Activated gamma-delta T cell treated with anti-CD3 and anti-CD28 coated beads, Interleukin-2, amount 50 U/mL, for 16 hours (primary cell): Measurements from ENCODE around the gene LRP1-AS.
A peak's percentile ranks its signal among the peaks of the same experiment; 100 is the strongest.

Experiments
- DNase-seq: peaks from one replicate; pipeline ENCODE4 v3.0.0-alpha.2; 2020; ENCODE audit warnings: low read depth

LRP1-AS gene

DNA sequence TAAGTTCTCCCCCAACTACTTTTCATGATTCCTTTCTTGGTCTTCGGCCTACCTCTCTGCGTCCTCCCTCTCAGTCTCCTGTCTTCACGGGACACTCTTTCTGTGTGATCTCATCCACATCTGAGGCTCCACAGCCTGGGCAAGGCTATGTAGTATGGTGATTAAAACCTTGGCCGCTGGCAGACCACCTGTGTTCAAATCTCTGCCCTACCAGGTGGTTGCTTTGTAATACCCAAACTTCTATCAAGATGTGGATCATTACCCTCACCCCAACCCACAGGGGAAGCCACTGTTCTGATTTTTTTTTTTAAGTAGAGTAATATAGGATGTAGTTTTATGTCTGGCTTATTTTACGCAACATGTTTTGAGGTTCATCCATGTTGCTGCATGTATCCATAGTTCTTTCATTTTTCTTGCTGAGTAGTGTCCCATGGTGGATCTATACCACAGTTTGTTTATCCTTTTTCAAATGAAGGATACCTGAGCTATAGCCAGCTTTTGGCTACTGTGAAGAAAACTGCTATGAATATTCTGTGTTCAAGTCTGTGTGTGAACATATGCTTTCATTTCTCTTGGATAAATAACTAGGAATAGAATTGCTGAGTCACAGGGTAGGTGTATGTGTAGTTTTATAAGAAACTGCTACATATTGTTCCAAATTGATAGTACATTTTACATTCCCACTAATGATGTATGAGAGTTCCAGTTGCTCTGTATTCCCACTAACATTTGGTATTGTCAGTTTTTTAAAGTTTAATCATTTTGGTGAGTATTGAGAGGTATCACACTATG is 27.9 kb downstream of the LRP1-AS start:
- DNase-seq, result no peak

DNA sequence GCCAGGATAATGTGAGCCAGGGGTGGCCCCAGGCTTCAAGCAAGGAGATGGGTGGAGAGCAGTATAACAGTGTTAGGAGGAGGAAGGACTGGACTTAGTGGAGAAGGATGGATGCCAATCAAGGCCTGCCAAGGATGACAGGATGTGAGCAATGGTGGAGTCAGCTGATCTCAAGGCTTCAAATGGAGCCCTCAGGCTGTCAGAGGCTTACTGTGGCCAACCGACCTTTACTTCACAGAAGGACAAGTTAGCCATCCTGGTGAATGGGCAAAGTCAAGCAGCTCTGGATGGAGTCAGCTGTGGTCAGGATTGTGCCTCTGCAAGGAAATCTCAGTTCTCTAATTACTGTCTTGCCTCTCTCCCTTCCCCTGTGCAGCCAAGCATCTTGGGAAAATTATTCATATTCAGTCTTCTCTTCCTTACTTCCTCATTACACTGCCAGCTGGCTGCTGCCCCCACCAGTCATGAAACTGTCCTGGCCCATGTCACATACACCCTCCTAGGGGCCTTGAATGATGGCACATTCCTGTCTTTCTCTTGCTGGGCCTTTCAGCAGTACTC is 28.6 kb downstream of the LRP1-AS start:
- DNase-seq, result no peak

DNA sequence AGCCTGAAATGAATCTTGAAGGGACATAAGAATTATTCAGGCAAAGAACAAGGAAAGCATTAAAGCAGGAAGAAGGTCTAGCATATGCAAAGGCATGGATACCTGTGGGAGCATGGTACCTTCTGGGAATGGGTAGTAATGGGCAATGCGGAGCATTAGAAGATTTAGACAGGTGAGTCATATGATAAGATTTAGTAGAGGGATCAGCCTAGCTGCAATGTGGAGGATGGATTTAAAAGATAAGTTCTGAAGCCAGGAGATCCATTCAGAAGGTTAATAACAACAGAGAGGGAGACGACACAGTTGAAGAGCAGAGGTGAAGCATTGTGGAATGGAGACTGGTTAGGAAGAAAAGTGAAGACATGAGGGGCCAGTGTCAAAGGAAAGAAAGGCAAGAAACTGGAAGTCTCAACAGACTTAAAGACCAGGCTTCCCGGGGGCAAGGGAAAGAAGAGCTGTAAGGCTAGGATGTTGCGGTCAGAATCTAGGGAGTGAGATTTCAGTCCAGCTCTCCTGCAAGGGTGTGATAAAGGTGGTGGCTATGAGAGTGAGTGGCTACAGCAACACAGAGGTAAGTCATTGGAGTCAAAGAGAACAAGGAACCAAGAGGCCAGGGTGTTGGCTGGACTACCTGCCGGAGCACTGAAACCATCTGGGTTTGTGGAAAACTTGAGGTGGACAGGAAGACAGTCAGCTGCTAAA is 30.7 kb downstream of the LRP1-AS start:
- DNase-seq, result no peak

DNA sequence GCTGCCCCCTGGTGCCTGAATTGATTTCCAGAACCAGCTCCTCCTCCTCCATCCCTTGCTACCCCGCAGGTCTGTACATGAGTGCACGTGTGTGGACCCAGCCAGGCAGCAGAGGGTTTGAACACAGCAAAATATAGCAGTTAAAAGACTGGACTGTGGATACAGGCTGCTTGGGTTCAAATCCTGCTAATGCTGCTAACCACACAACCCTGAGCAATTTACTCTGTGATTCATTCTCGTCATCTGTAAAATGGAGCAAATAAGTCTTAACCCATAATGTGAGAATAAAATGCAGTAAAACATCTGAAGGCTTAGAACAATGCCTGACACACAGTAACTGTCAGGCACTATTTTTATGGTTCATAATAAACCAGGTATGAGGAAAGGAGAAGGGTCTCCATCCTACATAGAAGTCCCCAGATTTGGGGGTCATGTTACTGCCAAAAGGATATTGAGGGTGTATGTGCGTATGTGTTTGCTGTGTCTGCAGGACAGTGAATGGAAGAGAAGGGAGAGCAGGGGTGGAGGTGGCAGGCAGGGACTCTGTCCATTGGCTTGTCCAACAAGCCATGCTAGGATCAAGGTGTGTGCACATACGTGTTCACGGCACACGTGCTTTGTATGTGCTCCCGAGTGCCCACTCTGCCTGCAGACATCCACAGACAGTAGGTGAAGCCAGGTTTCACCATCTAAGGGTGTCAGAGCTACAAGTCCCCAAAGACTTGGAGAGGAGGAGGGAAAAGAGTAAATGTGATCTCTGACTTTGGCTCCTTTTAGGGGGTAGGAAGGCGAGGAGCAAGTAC is 34.7 kb downstream of the LRP1-AS start:
- no peak for DNase-seq

DNA sequence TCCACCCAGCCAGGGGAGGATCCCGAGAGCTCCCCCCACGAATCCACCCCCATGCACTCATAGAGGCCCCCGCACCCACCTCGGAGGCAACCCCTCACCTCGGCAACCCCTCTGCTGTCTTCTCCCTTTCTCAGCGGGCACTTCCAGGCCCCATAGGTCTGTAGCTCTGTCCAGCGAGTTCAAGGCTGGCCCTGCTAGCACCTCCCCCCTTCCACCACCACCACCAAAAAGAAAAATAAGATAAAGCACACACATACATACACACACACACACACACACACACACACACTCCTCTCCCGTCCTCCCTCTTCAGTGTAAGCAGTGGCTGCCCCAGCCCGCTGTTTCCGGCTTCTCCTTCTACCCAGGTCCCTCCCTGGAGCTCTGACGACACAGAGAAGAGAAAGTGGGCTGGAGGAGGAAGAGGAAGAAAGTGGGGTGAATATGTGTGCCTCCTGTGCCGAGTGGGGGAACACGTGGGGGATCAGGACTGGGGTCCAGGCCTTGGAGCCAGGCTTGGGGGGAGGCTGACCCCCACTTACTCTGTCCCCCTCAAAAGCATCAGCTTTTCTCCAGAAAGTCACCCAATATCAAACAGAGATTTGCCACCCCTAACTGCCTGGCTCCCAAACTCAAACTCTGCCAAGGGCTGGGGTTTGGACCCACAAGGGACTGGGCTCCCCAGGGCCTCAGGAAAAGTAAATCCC is 36.2 kb downstream of the LRP1-AS start, which contains the start of gene STAT6:
Gene STAT6 (minus strand): TSS at position 332 of the 704 bp plus-strand sequence. CDS start 3,084 bp downstream, outside the sequence.
- DNase-seq, result peak; percentile 64

DNA sequence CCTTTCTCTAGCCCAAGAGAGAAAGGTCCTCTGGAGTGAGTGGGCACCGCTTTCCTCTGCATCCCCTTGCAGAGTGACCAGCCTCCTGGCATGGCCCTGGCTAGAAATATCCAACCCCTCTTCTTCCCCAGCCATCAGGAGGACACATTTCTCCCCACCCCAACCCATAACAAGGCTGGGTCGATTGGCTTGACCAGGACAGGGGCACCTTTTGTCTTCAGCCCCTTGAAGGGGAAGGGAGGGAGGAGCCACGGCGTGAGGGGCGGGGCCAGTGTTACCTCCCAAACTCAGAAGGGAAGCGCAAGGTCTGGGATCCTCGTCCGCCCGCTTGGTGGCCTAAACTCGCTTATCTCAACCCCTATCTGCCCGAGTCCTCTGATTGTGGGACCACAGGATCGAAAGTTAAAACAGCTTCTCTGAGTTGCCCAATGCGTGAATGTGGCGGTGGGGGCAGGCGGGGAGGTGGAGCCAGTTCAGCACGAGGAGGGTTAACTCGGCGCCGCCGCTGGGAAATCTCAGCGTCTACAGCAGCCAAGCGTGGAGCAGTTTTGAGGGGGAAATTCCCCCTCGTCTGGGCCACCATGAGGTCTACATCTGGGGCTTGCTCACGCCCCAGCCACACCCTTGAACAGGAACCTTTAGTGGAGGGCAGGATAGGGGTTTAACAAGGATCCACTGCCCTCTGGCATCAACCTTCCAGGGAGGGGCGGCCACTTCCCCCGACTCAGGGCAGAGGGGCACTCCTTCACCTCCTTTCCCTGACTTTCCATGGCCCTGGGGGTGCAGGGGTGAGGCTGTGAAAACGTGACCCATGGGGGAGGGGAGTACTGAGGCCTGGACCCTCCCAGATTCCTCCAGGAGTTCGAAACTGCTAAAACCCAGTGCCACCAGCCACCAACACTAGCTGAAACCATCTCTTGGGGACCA is 37.1 kb downstream of the LRP1-AS start:
- DNase-seq, result peak; percentile 51

DNA sequence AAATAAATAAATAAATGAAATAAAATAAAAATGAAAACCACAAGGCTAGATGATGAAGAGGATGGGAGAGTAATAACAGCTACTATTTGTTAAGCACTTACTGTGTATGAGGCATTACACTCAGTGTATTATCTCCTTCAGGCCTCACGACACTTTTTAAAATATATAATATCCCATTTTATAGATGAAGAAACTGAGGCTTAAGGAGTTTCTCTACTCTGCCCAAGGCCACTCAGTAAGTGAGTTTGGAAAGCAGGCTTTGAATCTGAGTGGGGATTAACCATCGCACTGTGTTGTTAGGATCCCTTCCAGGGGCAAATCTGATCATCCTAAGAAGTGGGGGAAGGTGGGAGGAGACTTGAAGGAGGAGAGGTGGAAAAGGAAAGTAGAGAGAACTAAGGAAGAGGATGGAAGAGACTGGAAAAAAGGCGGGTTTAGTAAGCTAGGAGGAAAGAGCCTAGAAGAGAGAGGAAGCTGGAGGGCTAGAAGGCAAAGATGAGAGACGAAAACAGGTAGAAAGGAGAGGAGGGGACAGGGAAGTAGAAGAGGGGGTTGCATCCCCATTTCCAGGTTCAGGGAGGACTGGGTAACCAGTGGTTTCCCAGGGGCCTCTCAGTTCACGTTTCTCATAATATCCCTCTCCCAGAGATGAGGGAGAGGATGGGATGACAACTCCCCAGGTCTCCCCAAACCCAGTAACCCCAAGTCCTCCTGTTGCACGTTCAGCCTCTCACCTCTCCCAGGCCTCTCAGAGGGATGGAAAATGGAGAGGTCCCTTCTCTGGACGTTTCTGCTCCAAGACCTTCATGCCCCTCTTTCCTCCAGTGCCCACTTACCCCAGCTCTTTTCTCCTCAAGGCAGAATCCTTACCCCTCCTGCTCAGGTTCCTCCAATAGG is 38.0 kb downstream of the LRP1-AS start:
- no peak for DNase-seq

DNA sequence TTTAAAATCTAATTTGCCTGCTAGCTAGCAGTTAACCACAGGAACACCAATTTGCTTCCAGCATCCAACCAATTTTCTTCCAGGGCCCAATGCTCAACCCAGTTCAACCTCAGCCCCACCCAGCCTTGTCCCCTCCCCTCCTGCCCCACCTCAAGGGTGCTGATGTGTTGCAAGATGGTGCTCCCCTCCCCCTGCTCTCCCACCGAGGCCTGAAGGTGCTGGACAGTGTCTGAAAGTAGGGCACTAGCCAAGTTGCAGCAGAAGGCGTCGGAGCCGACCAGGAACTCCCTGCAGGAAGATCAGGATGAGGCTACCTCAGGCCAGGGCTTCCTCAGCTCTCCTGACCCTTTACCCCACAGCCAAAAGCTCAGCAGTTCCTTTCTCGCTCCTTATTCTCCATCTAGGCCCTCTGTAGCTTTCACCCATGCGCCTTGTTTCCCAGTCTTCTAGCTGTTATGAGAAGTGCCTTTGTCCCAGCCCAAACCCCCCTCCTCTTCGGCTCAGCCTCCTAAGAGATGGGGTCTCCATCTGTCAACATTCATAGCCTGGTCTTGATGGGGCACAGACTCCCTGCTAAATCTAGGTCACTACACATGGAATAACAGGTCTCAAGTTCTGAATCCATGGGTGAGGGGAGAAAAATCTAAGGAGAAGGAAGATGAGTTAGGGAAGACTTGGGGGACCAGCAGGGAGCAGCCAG is 39.8 kb downstream of the LRP1-AS start:
- no peak for DNase-seq

DNA sequence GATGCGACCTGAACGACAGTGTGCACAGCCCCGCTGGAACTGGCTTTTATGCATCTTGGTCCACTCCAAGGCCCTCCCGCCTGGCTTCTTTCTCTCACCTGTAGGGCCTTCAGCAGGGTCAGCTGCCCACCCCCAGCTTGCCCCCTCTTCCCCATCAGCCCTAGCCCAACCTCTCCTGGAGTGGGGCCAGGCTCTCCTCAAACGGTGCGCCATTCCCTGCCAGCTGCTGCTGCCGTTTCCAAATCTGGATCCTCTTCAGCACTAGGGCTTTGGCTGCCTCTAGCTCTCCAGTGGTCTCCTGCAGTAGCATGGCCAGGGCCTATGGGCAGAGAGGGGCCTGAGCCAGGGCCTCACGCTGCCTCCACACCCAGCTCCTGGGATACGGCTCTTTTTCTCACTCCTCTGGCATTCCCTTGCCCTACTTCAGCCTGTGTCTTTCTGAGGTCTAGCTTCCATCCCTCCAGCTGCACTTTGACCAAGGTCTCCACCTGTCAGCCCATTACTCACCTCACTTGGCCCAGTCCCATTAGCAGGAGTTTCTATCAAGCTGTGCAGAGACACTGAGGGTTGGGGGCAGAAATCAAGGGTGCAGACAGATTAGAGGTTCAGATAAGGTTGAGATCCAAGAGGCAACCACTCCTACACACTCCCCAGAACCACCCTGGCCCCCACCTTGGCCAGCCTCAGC is 41.3 kb downstream of the LRP1-AS start:
- no peak for DNase-seq

DNA sequence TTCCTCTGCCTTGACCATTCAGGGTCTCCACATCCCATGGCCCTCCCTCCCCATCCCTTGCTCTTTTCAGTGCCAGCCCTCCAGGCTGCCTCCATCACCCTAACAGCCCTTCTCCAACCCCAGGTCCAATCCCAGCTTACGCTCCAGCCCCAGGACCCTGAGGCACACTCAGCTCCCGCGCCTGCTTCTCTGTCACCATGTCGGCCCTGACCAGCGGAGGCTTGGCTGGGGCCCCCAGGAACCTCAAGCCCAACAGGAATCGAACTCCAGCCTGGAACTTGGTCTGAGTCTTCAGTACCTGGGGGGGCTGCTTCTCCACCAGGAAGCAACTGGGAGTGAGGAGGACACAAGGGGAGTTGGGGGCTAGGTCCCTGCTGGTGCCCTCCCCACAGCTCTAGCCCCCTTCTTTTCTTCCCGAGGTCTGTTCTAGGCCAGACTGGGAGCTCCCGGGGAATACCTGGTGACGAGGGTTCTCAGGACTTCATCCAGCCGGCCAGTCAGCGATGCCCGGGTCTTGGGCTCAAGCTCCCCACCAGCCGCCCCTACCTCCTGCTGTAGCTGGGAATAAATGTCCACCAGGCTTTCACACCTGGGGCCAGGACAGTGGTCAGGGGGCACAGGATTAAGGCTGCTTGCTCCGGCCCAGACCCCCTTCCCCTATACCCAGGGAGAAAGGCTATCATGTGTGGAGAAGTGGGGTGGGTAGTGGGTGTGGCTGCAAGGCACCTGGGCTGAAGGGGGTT is 42.2 kb downstream of the LRP1-AS start:
- no peak for DNase-seq

DNA sequence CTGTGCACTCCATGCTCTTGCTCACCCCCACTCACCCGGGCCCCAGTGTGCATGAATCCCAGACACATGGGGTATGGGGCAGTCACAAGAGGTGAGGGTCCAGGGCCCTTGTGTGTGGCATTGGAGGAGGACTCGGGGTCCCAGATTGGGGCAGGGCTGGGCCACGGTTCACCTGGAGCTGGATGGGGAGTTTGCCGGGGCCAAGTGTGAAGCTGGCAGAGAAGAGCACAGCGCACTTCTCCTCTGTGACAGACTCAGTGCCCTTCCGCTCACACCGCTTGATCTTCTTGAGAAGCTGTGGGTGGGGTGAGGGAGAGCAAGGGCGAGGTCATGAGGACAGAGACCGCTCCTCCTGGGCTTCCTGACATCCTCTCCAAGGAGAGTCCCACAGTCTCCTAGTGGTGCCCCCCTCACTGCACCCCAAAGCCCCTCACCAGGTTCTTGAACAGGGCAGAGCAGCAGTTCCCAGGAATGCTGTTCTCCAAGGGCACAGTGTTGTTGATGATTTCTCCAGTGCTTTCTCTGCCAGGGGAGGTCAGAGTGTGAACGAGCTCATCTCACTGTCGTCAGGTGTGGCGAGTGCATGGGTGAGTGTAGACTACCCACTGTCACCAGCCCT is 43.0 kb downstream of the LRP1-AS start:
- DNase-seq, result no peak

DNA sequence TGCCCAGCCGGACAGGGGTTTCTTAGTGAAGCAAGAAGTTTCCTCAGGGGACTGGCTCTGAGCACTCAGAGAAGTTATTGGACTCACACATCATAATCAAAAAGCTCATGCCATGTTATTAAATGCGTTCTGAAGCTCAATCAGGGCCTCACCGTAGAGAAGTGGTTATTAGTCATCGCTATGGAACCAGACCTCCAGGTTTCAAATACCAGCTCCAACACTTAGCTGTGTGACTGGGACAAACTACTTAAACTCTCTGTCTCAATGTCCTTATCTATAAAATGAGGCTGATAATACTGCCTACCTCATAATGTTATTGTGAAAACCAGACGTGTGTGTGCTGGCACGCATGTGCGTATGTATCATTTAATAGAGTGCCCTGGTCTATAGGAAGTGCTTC is 43.6 kb downstream of the LRP1-AS start:
- no peak for DNase-seq

DNA sequence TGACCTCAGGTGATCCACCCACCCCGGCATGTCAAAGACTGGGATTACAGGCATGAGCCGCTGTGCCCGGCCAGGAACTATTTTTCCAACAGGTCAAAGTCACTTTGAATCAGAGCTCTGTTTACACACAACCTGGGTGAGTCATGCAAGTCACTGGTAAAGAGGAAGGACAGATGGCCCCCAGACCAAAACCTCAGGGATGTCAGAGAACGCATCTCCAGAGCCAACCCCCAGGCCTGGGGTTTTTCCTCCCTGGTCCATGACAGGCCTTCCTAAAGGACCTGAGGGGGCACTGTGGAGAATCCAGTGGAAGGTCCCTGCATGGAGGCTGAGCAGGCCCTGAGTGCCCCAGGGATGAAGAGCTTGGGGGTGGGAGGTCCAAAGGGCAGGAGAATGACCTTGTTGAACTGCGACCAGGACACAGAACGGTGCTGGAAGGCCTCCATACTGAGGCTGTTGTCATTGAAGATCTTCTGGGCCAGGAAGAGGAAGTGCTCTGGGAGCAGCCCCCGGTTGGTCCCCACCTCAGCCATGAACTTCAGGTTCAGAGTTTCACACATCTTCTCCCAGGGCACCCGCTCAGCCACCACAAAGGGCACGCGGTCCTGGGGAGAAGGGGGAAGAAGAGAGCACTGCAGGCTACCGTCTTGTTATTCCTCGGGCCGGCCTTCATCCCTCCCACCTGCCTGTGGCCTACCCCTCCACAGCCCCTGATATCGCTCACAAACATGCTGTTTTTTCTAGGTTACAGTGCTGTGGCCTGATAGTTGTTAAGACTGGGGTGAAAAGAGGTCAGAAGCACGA is 45.3 kb downstream of the LRP1-AS start:
- no peak for DNase-seq

DNA sequence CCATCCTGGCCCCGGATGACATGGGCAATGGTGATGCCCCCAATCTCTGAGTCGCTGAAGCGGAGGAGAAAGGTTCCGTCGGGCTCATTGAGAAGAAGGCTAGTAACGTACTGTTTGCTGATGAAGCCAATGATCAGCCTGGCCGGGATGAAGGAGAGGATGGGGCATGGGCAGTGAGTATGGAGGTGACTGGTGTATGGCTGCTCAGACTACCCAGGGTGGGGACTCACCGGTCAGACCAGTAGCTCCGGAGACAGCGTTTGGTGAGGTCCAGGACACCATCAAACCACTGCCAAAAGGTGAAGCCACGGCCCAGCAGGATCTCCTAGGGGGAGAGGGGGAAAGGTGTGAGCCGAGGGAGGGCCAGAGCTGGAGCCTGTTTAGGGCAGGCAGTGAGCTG is 47.7 kb downstream of the LRP1-AS start:
- no peak for DNase-seq

DNA sequence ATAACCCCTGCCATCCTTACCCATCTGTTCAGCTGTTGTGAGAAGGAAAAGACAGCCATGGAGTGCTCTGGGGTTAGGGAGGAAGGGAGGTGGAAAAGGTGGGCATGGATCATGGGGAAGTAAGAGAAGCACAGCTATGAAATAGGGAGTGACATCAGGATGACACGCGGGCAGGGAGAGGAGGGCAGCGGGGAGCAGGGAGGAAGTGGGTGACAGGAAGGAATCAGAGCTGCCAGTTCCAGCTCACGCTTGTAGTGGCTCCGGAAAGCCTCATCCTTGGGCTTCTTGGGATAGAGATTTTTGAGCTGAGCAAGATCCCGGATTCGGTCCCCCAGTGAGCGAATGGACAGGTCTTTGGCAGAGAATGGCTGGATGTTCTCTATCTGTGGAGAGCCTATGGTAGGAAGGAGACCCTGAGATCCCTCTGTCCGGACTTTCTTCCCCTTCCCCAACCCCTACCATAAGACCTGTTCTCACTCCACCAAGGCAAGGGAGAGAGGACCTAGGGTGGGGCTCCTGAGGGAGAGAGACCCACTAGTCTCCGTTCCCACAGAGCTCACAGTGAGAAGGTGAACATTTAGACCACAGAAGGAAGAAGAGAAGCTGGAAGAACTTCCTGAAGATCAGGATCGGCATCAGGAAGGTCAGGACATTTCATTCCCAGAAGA is 48.2 kb downstream of the LRP1-AS start:
- DNase-seq, result no peak

DNA sequence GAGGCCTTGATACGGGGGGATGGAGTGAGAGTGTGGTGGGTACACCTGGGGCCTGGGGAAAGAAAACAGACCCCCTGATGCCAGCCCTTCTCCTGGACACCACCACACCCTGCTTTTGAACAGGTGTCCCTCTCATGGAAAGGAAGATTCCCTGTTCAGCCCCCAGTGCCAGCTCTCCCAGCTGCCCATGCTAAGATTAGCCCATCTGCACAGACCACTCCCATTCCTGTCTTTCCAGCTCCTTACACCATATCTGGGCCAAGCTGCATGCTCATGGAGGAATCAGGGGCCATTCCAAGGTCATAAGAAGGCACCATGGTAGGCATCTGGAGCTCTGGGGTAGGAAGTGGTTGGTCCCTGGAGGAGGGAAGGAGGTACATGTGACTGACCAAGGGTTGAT is 48.9 kb downstream of the LRP1-AS start:
- no peak for DNase-seq
